B cell (primary cell): Measurements from ENCODE around the gene ITSN2. TPM values are rescaled to one million over a fixed set of nuclear protein-coding genes. Genes with fewer than 3 reads are reported as not detected.

Source experiments
- ATAC-seq: fragments of 200-7000 bp; cut with Tn5 transposase; one replicate; pipeline ENCODE4 v1.10.0; 2021; ENCODE audit warnings: low read depth, mild to moderate bottlenecking, moderate number of reproducible peaks, moderate library complexity
- CTCF ChIA-PET: fragments of 350-600 bp; sonication (Branson Sonifier 250); formaldehyde crosslinking; loops from one replicate; lab custom pipeline; 2021; ENCODE audit warnings: antibody characterized with exemption, inconsistent platforms; lab: Charles Lee
- POLR2A ChIA-PET: fragments of 350-600 bp; sonication (Branson Sonifier 250); formaldehyde crosslinking; loops from one replicate; lab custom pipeline; 2021; ENCODE audit warnings: antibody characterized with exemption; lab: Charles Lee
- DNase-seq: peaks from one replicate; pipeline ENCODE4 v3.0.0; 2013
- H2AFZ ChIP-seq: 2 replicates; pipeline ENCODE4 v1.6.1; 2012; ENCODE audit warnings: mild to moderate bottlenecking, low read depth, low read length; ENCODE audit not compliant: insufficient read depth, poor library complexity, severe bottlenecking
- H3K27ac ChIP-seq, 2 donors: 1 replicate in 1 of 2; 2 replicates in 1 of 2; pipeline ENCODE4 v1.5.1; 2012 to 2013; ENCODE audit warnings: low read length in 2 of 2, mild to moderate bottlenecking in 2 of 2, moderate library complexity in 1 of 2
- H3K27me3 ChIP-seq, 4 experiments: fragments of 200-600 bp in 1 of 4; sonication (generic) in 1 of 4; replicated peaks in 1 of 4; 1 replicate in 2 of 4; 2 replicates in 2 of 4; pipeline versions ENCODE4 v1.6.1 to v1.7.0; 2013 to 2016; ENCODE audit warnings: low read length in 3 of 4, mild to moderate bottlenecking in 2 of 4, mixed read lengths in 1 of 4, moderate library complexity in 1 of 4; ENCODE audit not compliant: insufficient read depth in 4 of 4, control insufficient read depth in 3 of 4; ENCODE audit errors: control extremely low read depth in 1 of 4
- H3K36me3 ChIP-seq, 2 experiments: replicated peaks in 1 of 2; 1 replicate in 1 of 2; 2 replicates in 1 of 2; pipeline versions ENCODE4 v1.6.1 to v1.7.1; 2013; ENCODE audit warnings: low read length in 1 of 2; ENCODE audit not compliant: insufficient read depth in 2 of 2, control insufficient read depth in 1 of 2; ENCODE audit errors: control extremely low read depth in 1 of 2, extremely low read depth in 1 of 2
- H3K4me1 ChIP-seq, 2 donors: fragments of 200-600 bp in 1 of 2; sonication (generic) in 1 of 2; 1 replicate in 1 of 2; 2 replicates in 1 of 2; pipeline versions ENCODE4 v1.5.1 to v1.6.1; 2013 to 2017; ENCODE audit warnings: low read length in 2 of 2; ENCODE audit not compliant: control insufficient read depth in 2 of 2, insufficient read depth in 2 of 2
- H3K4me2 ChIP-seq: replicated peaks from 2 replicates; pipeline ENCODE3; 2012; ENCODE audit warnings: mild to moderate bottlenecking, low read depth, low read length; ENCODE audit not compliant: poor library complexity, severe bottlenecking
- H3K4me3 ChIP-seq, 5 experiments: fragments of 200-600 bp in 1 of 5; sonication (generic) in 1 of 5; 1 replicate in 3 of 5; 2 replicates in 2 of 5; pipeline versions ENCODE4 v1.5.1 to v1.7.0; 2011 to 2016; ENCODE audit warnings: low read length in 4 of 5, mild to moderate bottlenecking in 4 of 5, low read depth in 2 of 5, control low read depth in 1 of 5, moderate library complexity in 1 of 5; ENCODE audit not compliant: insufficient read depth in 1 of 5; ENCODE audit errors: control extremely low read depth in 1 of 5, extremely low read depth in 1 of 5
- H3K79me2 ChIP-seq: fragments of 200-600 bp; sonication (generic); one replicate; pipeline ENCODE4 v1.6.0; 2016; ENCODE audit warnings: low read length; ENCODE audit not compliant: control insufficient read depth, insufficient read depth
- H3K9ac ChIP-seq: fragments of 200-600 bp; sonication (generic); 2 replicates; pipeline ENCODE4 v1.6.1; 2017; ENCODE audit warnings: mild to moderate bottlenecking, low read length, moderate library complexity
- H3K9me3 ChIP-seq, 3 donors: one replicate each; pipeline versions ENCODE4 v1.6.1 to v1.7.1; 2013; ENCODE audit warnings: low read length in 2 of 3; ENCODE audit not compliant: control insufficient read depth in 2 of 3, insufficient read depth in 1 of 3; ENCODE audit errors: control extremely low read depth in 1 of 3
- H4K20me1 ChIP-seq: 2 replicates; pipeline ENCODE4 v1.6.0; 2012; ENCODE audit warnings: mild to moderate bottlenecking, low read length; ENCODE audit not compliant: insufficient read depth, control insufficient read depth, poor library complexity, severe bottlenecking
- H3K27ac Mint-ChIP-seq: one replicate; pipeline ENCODE4 v1.8.0; 2021; ENCODE audit warnings: mixed read lengths
- H3K27me3 Mint-ChIP-seq: one replicate; pipeline ENCODE4 v1.8.0; 2021; ENCODE audit warnings: mixed read lengths
- H3K4me1 Mint-ChIP-seq: one replicate; pipeline ENCODE4 v1.8.0; 2021; ENCODE audit warnings: mixed read lengths
- H3K4me3 Mint-ChIP-seq: one replicate; pipeline ENCODE4 v1.8.0; 2021; ENCODE audit warnings: mixed read lengths
- H3K9me3 Mint-ChIP-seq: one replicate; pipeline ENCODE4 v1.8.0; 2022; ENCODE audit warnings: mixed read lengths; ENCODE audit not compliant: insufficient read depth
- CTCF ChIP-seq: fragments of 200-600 bp; IDR thresholded peaks from one replicate; pipeline ENCODE4 v1.8.0; 2022; ENCODE audit warnings: antibody characterized with exemption, mild to moderate bottlenecking
- EZH2 ChIP-seq: IDR thresholded peaks from 2 replicates; pipeline ENCODE4 v1.6.1; 2012; ENCODE audit warnings: borderline replicate concordance, low read depth, mild to moderate bottlenecking, moderate library complexity, low read length; ENCODE audit not compliant: insufficient read depth, poor library complexity, severe bottlenecking
- WGBS: methylation state at CpG from one replicate; pipeline ENCODE4 v1.1.5; 2013; ENCODE audit warnings: missing lambda C conversion rate; ENCODE audit not compliant: insufficient coverage; 5-methylcytosine and 5-hydroxymethylcytosine counted together
- intact Hi-C: fragments of 100-400 bp; cut with micrococcal nuclease; formaldehyde crosslinking; loops from one replicate; pipeline ENCODE4 v1.10.0; 2022
- polyA plus RNA-seq: library from polyadenylated mRNA; depleted of rRNA; stranded (reverse); fragments of >200 nt; gene quantifications from 2 replicates; pipeline ENCODE4 v1.2.3, GENCODE V29; 2012
- total RNA-seq, 2 donors: library from RNA; stranded (reverse); fragments of 120-200 nt in 1 of 2; gene quantifications; 1 replicate in 1 of 2; 2 replicates in 1 of 2; pipeline versions ENCODE4 v1.2.3 to v1.2.4, GENCODE V29; 2013 to 2022

ITSN2 gene
- total and polyA plus RNA-seq, 2 donors (not counting 1 experiment from before 2014, with no cell fraction given) = 107 to 200 TPM

GRCh38 chr2:24402242-24403097, 42.1 kb upstream of the ITSN2 start:
- no peaks in the 10 kb centered on the region for H3K4me1 ChIP-seq
- no peak overlapping the region for H3K27ac ChIP-seq
- H3K4me2 ChIP-seq = no peak overlapping the region
- ChIA-PET POLR2A (no interaction called here), CTCF (interaction anchor here (0.9 to 1.4 kb wide), 2 partner anchors 8 to 425 kb away, joined by 3 to 4 read pairs; no protein-coding TSS in a partner anchor)
- H3K4me3 ChIP-seq = no peak overlapping the region
- no peaks in the 10 kb centered on the region for H4K20me1 ChIP-seq
- H3K79me2 ChIP-seq = no peaks in the 10 kb centered on the region
- H3K4me1 Mint-ChIP-seq = no peaks in the 10 kb centered on the region
- H3K27ac Mint-ChIP-seq = no peak overlapping the region
- H3K27me3 Mint-ChIP-seq = peaks cover 32% of the 10 kb centered on the region
- intact Hi-C loops = no loop called here
- H2AFZ ChIP-seq = no peak overlapping the region
- 56% methylated on average over 33 of the region's 38 CpGs for WGBS
- no peak for ATAC-seq
- no peak for TF ChIP-seq EZH2
- TF ChIP-seq CTCF = no peak
- no peaks in the 10 kb centered on the region for H3K9me3 Mint-ChIP-seq
- peaks cover 0 to 12% (median 5%) of the 10 kb centered on the region in 4 experiments for H3K27me3 ChIP-seq
- H3K9me3 ChIP-seq = peaks cover 0 to 7% (median 0%) of the 10 kb centered on the region in 3 donors
- no peaks in the 10 kb centered on the region for H3K36me3 ChIP-seq
- no peak overlapping the region for H3K4me3 Mint-ChIP-seq
- no peak overlapping the region for H3K9ac ChIP-seq
- DNase-seq = no peak
